ENCODE measurements around the gene MACROD1.

DNA sequence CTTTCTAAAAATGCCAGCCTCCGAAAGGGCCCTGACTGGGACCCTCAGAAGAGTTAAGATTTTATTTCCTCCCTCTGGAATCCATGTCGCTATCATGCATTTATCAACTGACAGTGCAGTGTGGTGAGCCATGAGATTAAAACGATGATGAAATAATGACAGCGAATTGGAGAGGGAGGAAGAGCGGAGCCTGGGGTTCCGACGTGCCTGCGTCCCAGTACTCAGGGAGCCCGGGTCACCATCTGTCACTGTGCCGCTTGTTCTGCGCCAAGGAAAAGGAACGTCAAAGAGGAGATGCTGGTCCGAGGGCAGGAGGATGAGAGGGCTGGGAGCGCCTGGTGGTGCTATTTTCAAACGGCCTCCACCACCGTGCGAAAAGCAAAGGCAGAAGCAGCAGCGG, 46.2 kb downstream of the MACROD1 start:
- TF ChIP-seq, protein P1, sequence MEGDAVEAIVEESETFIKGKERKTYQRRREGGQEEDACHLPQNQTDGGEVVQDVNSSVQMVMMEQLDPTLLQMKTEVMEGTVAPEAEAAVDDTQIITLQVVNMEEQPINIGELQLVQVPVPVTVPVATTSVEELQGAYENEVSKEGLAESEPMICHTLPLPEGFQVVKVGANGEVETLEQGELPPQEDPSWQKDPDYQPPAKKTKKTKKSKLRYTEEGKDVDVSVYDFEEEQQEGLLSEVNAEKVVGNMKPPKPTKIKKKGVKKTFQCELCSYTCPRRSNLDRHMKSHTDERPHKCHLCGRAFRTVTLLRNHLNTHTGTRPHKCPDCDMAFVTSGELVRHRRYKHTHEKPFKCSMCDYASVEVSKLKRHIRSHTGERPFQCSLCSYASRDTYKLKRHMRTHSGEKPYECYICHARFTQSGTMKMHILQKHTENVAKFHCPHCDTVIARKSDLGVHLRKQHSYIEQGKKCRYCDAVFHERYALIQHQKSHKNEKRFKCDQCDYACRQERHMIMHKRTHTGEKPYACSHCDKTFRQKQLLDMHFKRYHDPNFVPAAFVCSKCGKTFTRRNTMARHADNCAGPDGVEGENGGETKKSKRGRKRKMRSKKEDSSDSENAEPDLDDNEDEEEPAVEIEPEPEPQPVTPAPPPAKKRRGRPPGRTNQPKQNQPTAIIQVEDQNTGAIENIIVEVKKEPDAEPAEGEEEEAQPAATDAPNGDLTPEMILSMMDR (optimal IDR thresholded peaks at IDR 0.05 in 1 of 3, IDR thresholded peaks at IDR 0.05 in 1 of 3, conservative IDR thresholded peaks at IDR 0.05 in 1 of 3; ENCODE audit: extremely low read depth in 1 of 3, insufficient read depth in 2 of 3, low read length in 3 of 3), result no peak
- no peak for TF ChIP-seq EZH2 (IDR thresholded peaks at IDR 0.05; ENCODE audit: low read length)

Data from keratinocyte (primary cell).